C4-2B (cell line): ENCODE measurements around the gene AUH.

Source experiments
- CTCF ChIP-seq: fragments of 450-650 bp; conservative IDR thresholded peaks from 2 replicates; pipeline ENCODE4 v1.5.1; 2017; ENCODE audit warnings: mild to moderate bottlenecking
- ZFX ChIP-seq: fragments of 450-650 bp; IDR thresholded peaks from 2 replicates; pipeline ENCODE4 v1.6.1; 2017

GRCh38 chr9:91186632-91187108 is 175.0 kb downstream of the AUH start:
- TF ChIP-seq CTCF (no peak), ZFX (no peak)
